ENCODE data around the gene ADARB2.

DNA sequence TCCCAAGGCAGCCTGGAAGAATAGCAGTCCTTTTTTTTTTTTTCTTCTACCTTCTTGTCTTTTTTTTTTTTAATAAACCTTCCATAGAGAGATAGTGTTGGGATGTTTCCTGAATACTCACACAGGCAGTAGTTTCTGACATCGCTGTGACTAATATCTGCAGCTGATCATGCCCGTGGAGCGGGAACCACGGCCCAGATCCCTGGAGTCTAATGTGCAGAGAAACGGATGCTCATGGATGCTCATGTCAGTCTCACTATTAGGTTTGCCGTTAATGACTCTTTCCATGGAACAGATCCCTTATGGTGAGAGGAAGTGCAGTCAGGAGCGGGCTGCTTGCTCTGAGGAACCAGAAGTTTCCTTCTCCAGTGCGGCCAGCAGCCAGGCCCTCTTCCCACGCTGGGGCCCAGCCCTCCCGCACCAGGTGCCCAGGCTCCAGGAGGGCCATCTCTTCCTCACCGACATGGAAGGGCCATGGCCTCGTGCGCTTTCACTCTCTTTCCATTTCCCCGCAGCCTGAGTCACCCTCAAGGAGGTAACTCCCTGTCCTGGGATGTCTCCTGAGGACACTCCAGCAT lies 548.7 kb downstream of the ADARB2 start:
- TF ChIP-seq, protein P1, sequence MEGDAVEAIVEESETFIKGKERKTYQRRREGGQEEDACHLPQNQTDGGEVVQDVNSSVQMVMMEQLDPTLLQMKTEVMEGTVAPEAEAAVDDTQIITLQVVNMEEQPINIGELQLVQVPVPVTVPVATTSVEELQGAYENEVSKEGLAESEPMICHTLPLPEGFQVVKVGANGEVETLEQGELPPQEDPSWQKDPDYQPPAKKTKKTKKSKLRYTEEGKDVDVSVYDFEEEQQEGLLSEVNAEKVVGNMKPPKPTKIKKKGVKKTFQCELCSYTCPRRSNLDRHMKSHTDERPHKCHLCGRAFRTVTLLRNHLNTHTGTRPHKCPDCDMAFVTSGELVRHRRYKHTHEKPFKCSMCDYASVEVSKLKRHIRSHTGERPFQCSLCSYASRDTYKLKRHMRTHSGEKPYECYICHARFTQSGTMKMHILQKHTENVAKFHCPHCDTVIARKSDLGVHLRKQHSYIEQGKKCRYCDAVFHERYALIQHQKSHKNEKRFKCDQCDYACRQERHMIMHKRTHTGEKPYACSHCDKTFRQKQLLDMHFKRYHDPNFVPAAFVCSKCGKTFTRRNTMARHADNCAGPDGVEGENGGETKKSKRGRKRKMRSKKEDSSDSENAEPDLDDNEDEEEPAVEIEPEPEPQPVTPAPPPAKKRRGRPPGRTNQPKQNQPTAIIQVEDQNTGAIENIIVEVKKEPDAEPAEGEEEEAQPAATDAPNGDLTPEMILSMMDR (IDR thresholded peaks at IDR 0.05), result no peak
- TF ChIP-seq POLR2A (IDR thresholded peaks at IDR 0.05), result no peak
- no peak for TF ChIP-seq EP300 (IDR thresholded peaks at IDR 0.05)
